Measurements from ENCODE around the gene FOXJ3. TPM values are rescaled to one million over a fixed set of nuclear protein-coding genes. Genes with fewer than 3 reads are reported as not detected.
A peak's percentile ranks its signal among the peaks of the same experiment; 100 is the strongest.

Gene FOXJ3
- total and polyA plus RNA-seq, 2 of the 13 experiments (the other 11 are each of a cell fraction or from before 2014, with no cell fraction given), result 16.6 to 48.5 TPM

DNA sequence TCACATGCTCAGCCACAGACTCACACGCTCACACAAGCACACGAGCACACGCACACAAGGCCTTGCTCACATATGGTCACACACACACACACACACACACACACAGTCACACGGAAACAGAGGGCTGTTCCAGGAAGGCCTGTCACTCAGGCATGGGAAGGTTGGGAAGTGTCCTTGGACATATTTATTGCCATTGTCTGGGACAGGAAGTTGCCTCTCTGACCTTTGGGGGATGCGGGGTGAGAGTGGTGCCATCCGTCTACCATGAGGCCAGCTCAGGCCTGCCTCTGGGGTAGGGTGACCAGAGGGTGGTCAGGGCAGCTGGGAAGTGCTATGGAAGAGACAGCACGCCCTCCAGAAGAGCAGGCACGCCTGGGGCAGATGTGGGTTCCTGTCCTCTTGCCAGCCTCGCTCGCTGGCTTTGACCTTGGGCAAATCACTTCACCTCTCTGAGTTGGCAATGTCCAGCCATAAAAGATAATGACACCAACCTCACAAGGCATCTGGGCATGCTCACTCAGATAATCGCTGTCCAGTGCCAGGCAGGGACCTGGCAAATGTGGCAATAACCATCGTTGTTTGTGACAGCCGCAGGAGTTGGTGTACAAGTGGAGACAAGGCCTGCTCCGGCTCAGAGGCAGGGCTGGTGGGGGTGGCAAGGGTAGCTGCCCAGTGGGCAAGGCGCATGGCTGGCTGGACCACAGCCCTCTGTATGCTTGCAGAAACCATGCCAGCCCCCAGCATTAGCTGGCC is 162.5 kb downstream of the FOXJ3 start (continued):
- TF ChIP-seq ZBTB40 (IDR thresholded peaks at IDR 0.05), result no peak
- no peak for TF ChIP-seq ZBTB40 (CRISPR knock-in tag; IDR thresholded peaks at IDR 0.05)
- TF ChIP-seq ZNF850 (CRISPR knock-in tag; conservative IDR thresholded peaks at IDR 0.05), result no peak
- TF ChIP-seq NCOA2 (CRISPR knock-in tag; IDR thresholded peaks at IDR 0.05), result peak; percentile 51
- TF ChIP-seq DPF2 (CRISPR knock-in tag; IDR thresholded peaks at IDR 0.05; ENCODE audit: borderline replicate concordance, low read depth), result no peak
- TF ChIP-seq TFAP4 (IDR thresholded peaks at IDR 0.05; ENCODE audit: borderline replicate concordance, low read depth), result no peak
- no peak for TF ChIP-seq POLR2AphosphoS5 (IDR thresholded peaks at IDR 0.05; ENCODE audit: low read depth, low read length)
- TF ChIP-seq SOX6 (IDR thresholded peaks at IDR 0.05), result no peak
- TF ChIP-seq SOX6 (CRISPR knock-in tag; IDR thresholded peaks at IDR 0.05), result peak; percentile 58
- no peak for TF ChIP-seq BCL6 (CRISPR knock-in tag; IDR thresholded peaks at IDR 0.05)
- peak in 1 of 2 experiments; percentile 40; a peak in 1 of 4 replicates for TF ChIP-seq POLR2A (IDR thresholded peaks at IDR 0.05; ENCODE audit: insufficient read depth in 1 of 2, low read depth in 2 of 2, low read length in 2 of 2)
- TF ChIP-seq CENPX (CRISPR knock-in tag; IDR thresholded peaks at IDR 0.05), result no peak
- no peak for TF ChIP-seq DMAP1 (CRISPR knock-in tag; IDR thresholded peaks at IDR 0.05)
- TF ChIP-seq, protein P1, sequence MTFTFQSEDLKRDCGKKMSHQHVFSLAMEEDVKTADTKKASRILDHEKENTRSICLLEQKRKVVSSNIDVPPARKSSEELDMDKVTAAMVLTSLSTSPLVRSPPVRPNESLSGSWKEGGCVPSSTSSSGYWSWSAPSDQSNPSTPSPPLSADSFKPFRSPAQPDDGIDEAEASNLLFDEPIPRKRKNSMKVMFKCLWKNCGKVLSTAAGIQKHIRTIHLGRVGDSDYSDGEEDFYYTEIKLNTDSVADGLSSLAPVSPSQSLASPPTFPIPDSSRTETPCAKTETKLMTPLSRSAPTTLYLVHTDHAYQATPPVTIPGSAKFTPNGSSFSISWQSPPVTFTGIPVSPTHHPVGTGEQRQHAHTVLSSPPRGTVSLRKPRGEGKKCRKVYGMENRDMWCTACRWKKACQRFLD (CRISPR knock-in tag; IDR thresholded peaks at IDR 0.05; ENCODE audit: borderline replicate concordance), result no peak
- no peak for TF ChIP-seq ZNF331 (CRISPR knock-in tag; IDR thresholded peaks at IDR 0.05)
- no peak for TF ChIP-seq ZNF34 (CRISPR knock-in tag; IDR thresholded peaks at IDR 0.05; ENCODE audit: borderline replicate concordance)
- TF ChIP-seq ZFP82 (CRISPR knock-in tag; IDR thresholded peaks at IDR 0.05; ENCODE audit: borderline replicate concordance), result no peak
- TF ChIP-seq ZNF12 (CRISPR knock-in tag; IDR thresholded peaks at IDR 0.05), result no peak
